GM06990 (cell line): ENCODE results near the gene ELOVL6.

Experiments
- DNase-seq: peaks from one replicate; pipeline ENCODE4 v3.0.0-alpha.2; 2011; ENCODE audit not compliant: insufficient read length; ENCODE audit errors: extremely low read depth
- H3K27me3 ChIP-seq: replicated peaks from 2 replicates; pipeline ENCODE4 v1.6.0; 2011; ENCODE audit warnings: low read length; ENCODE audit not compliant: control insufficient read depth, insufficient read depth
- H3K36me3 ChIP-seq: 2 replicates; pipeline ENCODE4 v1.5.1; 2011; ENCODE audit warnings: low read length; ENCODE audit not compliant: control insufficient read depth, insufficient read depth
- H3K4me3 ChIP-seq: replicated peaks from 2 replicates; pipeline ENCODE4 v1.5.1; 2011; ENCODE audit warnings: low read depth, mild to moderate bottlenecking, control low read depth, low read length
- CTCF ChIP-seq: IDR thresholded peaks from 2 replicates; pipeline ENCODE4 v1.5.1; 2011; ENCODE audit warnings: low read length, control low read depth, mild to moderate bottlenecking, inconsistent platforms; ENCODE audit not compliant: insufficient read depth, poor library complexity, severe bottlenecking

The ELOVL6 gene

GRCh38 chr4:110074570-110074969, 123.8 kb downstream of the ELOVL6 start:
- Histone ChIP-seq H3K36me3 (no peaks in the 10 kb centered on the region), H3K4me3 (no peak overlapping the region), H3K27me3 (no peaks in the 10 kb centered on the region)
- DNase-seq: no peak
- TF ChIP-seq CTCF: no peak

- no peak for DNase-seq
- no peak for TF ChIP-seq CTCF
- no peak overlapping the region for H3K4me3 ChIP-seq
- H3K36me3 ChIP-seq: no peaks in the 10 kb centered on the region
- no peaks in the 10 kb centered on the region for H3K27me3 ChIP-seq
Observed at GRCh38 chr4:110073053-110073845, 125.2 kb downstream of the ELOVL6 start.

- Histone ChIP-seq H3K27me3 (no peaks in the 10 kb centered on the region), H3K36me3 (no peaks in the 10 kb centered on the region), H3K4me3 (no peak overlapping the region)
- DNase-seq: no peak
- TF ChIP-seq CTCF: no peak
Observed at GRCh38 chr4:110071466-110071865, 126.9 kb downstream of the ELOVL6 start.

GRCh38 chr4:110068248-110068647, 130.2 kb downstream of the ELOVL6 start:
- no peaks in the 10 kb centered on the region for H3K36me3 ChIP-seq
- H3K27me3 ChIP-seq: no peaks in the 10 kb centered on the region
- DNase-seq: no peak
- no peak for TF ChIP-seq CTCF
- no peak overlapping the region for H3K4me3 ChIP-seq

- Histone ChIP-seq H3K4me3 (no peak overlapping the region), H3K36me3 (no peaks in the 10 kb centered on the region), H3K27me3 (no peaks in the 10 kb centered on the region)
- TF ChIP-seq CTCF: no peak
- no peak for DNase-seq
Observed at GRCh38 chr4:110064934-110065333, 133.5 kb downstream of the ELOVL6 start.

- Histone ChIP-seq H3K4me3 (no peak overlapping the region), H3K36me3 (no peaks in the 10 kb centered on the region), H3K27me3 (no peaks in the 10 kb centered on the region)
- DNase-seq: no peak
- no peak for TF ChIP-seq CTCF
Observed at GRCh38 chr4:110064295-110064694, 134.1 kb downstream of the ELOVL6 start.
